ENCODE data around the gene HJURP.

DNA sequence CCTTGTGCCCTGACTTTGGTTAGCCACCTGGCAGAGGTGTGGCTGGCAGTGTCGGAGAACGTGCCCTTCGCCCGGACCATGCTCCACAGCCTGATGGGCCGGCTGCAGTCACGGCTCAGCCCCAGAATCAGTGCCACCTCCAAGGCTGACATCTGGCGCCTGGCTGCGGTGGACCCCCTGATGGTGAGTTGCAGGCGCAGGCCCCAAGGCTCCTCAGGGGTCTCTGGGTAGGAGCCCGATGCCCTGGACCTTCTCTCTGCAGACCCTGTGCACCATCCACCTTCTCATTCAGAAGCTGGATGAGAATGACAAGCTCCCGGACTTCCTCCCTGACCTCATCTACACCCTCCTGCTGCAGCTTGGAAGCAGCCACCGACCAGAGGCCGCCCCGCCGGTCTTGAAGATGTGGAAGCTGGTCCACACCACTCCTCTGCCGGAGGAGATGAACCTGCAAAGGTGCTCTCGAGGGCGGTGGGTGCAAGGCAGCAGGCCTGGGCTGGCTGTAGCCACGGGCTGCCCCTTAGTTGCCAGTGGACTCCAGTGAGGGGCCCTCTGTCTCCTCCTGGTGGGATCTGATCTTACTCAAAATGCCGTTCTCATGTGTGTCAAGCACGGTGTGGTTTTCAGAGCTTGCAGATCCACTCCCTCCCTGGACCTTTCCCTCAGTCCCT is 32.1 kb downstream of the HJURP start:
- TF ChIP-seq, protein P1, sequence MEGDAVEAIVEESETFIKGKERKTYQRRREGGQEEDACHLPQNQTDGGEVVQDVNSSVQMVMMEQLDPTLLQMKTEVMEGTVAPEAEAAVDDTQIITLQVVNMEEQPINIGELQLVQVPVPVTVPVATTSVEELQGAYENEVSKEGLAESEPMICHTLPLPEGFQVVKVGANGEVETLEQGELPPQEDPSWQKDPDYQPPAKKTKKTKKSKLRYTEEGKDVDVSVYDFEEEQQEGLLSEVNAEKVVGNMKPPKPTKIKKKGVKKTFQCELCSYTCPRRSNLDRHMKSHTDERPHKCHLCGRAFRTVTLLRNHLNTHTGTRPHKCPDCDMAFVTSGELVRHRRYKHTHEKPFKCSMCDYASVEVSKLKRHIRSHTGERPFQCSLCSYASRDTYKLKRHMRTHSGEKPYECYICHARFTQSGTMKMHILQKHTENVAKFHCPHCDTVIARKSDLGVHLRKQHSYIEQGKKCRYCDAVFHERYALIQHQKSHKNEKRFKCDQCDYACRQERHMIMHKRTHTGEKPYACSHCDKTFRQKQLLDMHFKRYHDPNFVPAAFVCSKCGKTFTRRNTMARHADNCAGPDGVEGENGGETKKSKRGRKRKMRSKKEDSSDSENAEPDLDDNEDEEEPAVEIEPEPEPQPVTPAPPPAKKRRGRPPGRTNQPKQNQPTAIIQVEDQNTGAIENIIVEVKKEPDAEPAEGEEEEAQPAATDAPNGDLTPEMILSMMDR (IDR thresholded peaks at IDR 0.05): no peak
- no peak for TF ChIP-seq POLR2A (IDR thresholded peaks at IDR 0.05)
